Measurements from ENCODE around the gene CCBE1. TPM values are rescaled to one million over a fixed set of nuclear protein-coding genes. Genes with fewer than 3 reads are reported as not detected.

Gene CCBE1
- total RNA-seq, 1 donor from 2014 or later = 4.1 TPM

DNA sequence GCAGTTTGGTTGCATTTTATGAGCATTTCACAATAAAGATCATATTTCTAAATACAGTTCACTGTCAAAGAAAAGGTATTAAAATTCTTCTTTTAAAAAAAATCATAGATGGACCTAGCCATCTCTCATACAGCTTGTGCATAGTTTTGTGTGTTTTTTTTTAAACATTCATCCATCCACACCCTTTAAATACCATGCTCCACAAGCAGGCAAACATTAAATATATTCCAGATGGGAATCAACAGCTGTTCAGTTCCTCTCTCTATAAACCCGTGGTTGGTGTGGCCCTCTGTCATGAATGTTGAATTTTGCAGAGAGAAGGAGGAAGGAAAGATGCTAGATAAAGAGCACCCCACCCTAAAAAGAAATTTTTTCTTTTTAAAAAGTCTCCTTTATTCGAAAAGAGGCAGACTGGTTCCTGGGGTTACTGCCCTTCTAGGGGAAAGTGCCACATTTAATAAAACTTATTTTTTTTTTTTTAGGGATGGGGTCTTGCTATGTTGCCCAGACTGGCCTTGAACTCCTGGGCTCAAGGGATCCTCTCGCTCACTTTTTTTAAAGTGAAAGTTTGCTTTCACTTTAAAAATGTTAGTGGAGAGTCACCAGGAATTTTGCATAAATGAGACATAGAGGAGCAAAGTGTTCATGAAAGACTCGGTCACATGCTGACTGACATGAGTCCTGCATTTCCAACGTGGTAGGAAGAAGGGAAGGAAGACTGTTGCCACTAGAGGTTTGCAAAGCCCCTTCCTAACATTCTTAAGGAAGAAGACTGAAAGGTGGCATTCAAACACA is 264.2 kb downstream of the CCBE1 start:
- TF ChIP-seq, protein P1, sequence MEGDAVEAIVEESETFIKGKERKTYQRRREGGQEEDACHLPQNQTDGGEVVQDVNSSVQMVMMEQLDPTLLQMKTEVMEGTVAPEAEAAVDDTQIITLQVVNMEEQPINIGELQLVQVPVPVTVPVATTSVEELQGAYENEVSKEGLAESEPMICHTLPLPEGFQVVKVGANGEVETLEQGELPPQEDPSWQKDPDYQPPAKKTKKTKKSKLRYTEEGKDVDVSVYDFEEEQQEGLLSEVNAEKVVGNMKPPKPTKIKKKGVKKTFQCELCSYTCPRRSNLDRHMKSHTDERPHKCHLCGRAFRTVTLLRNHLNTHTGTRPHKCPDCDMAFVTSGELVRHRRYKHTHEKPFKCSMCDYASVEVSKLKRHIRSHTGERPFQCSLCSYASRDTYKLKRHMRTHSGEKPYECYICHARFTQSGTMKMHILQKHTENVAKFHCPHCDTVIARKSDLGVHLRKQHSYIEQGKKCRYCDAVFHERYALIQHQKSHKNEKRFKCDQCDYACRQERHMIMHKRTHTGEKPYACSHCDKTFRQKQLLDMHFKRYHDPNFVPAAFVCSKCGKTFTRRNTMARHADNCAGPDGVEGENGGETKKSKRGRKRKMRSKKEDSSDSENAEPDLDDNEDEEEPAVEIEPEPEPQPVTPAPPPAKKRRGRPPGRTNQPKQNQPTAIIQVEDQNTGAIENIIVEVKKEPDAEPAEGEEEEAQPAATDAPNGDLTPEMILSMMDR (IDR thresholded peaks at IDR 0.05; ENCODE audit: insufficient read depth, low read depth, low read length) = no peak
- no peak for TF ChIP-seq EZH2 (IDR thresholded peaks at IDR 0.05; ENCODE audit: insufficient read depth, low read length)
- H3K4me3 Mint-ChIP-seq (ENCODE audit: unreplicated experiment) = no peak overlapping the region
- H3K27ac ChIP-seq (ENCODE audit: low read depth, low read length) = no peak overlapping the region
- H3K4me3 ChIP-seq (ENCODE audit: insufficient read depth, low read depth, low read length) = no peak overlapping the region
- no peaks in the 10 kb centered on the region for H3K4me1 ChIP-seq (ENCODE audit: insufficient read depth, low read length)
- H3K27me3 ChIP-seq (ENCODE audit: insufficient read depth, low read length) = no peaks in the 10 kb centered on the region
- H3K4me1 Mint-ChIP-seq (ENCODE audit: low read depth, unreplicated experiment) = no peaks in the 10 kb centered on the region
- no peaks in the 10 kb centered on the region for H3K36me3 Mint-ChIP-seq (ENCODE audit: low read depth, unreplicated experiment)
- no peak for DNase-seq (ENCODE audit: low read depth)
- no peaks in the 10 kb centered on the region for H4K20me1 ChIP-seq (ENCODE audit: insufficient read depth, low read length)
- no peak overlapping the region for H3K9ac ChIP-seq (ENCODE audit: low read length)
- H3K27me3 Mint-ChIP-seq (ENCODE audit: low read depth, unreplicated experiment) = peaks cover 13% of the 10 kb centered on the region
- no peak overlapping the region for H3K4me2 ChIP-seq (ENCODE audit: low read length)
- no peak for FAIRE-seq
- H3K36me3 ChIP-seq (ENCODE audit: insufficient read depth, low read length) = peaks cover 2% of the 10 kb centered on the region
- no peak overlapping the region for H3K27ac Mint-ChIP-seq (ENCODE audit: unreplicated experiment)
- no peak overlapping the region for H2AFZ ChIP-seq (ENCODE audit: low read depth, low read length)
- H3K9me3 ChIP-seq (ENCODE audit: insufficient read depth, low read depth, low read length) = no peaks in the 10 kb centered on the region
- no peaks in the 10 kb centered on the region for H3K9me3 Mint-ChIP-seq (ENCODE audit: unreplicated experiment)
- no peaks in the 10 kb centered on the region for H3K79me2 ChIP-seq (ENCODE audit: insufficient read depth, low read length)

DNA sequence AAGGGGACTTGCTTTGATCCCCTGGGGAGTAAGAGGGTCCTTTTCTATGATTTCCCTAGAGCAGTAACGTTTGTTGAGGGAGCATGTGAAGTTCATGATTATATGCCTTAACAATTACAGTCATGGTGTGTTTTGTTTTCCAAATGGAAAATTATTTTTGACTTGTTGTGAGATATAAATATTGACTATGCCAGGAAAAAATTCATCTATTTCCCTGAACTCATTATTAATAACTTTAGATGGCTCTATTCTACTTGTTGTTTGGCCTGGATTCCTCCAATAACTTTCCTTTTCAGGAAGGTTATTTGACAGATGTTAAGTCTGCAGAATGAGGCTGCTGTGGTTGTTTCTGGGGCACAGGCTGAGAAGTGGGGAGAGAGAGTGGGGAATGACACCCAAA is 266.1 kb downstream of the CCBE1 start:
- Histone ChIP-seq H3K9ac (ENCODE audit: low read length) (no peak overlapping the region), H3K4me2 (ENCODE audit: low read length) (no peak overlapping the region), H3K36me3 (ENCODE audit: insufficient read depth, low read length) (peaks cover 2% of the 10 kb centered on the region), H3K4me3 (ENCODE audit: insufficient read depth, low read depth, low read length) (no peak overlapping the region), H3K27ac (ENCODE audit: low read depth, low read length) (no peak overlapping the region), H2AFZ (ENCODE audit: low read depth, low read length) (no peak overlapping the region), H4K20me1 (ENCODE audit: insufficient read depth, low read length) (no peaks in the 10 kb centered on the region), H3K4me1 (ENCODE audit: insufficient read depth, low read length) (no peaks in the 10 kb centered on the region), H3K27me3 (ENCODE audit: insufficient read depth, low read length) (no peaks in the 10 kb centered on the region), H3K79me2 (ENCODE audit: insufficient read depth, low read length) (no peaks in the 10 kb centered on the region), H3K9me3 (ENCODE audit: insufficient read depth, low read depth, low read length) (no peaks in the 10 kb centered on the region)
- H3K27me3 Mint-ChIP-seq (ENCODE audit: low read depth, unreplicated experiment) = peaks cover 13% of the 10 kb centered on the region
- H3K27ac Mint-ChIP-seq (ENCODE audit: unreplicated experiment) = no peak overlapping the region
- H3K4me1 Mint-ChIP-seq (ENCODE audit: low read depth, unreplicated experiment) = no peaks in the 10 kb centered on the region
- no peak for DNase-seq (ENCODE audit: low read depth)
- no peaks in the 10 kb centered on the region for H3K9me3 Mint-ChIP-seq (ENCODE audit: unreplicated experiment)
- TF ChIP-seq, protein P1 (IDR thresholded peaks at IDR 0.05; ENCODE audit: insufficient read depth, low read depth, low read length) = no peak
- no peak for TF ChIP-seq EZH2 (IDR thresholded peaks at IDR 0.05; ENCODE audit: insufficient read depth, low read length)
- H3K4me3 Mint-ChIP-seq (ENCODE audit: unreplicated experiment) = no peak overlapping the region
- FAIRE-seq = no peak
- no peaks in the 10 kb centered on the region for H3K36me3 Mint-ChIP-seq (ENCODE audit: low read depth, unreplicated experiment)

- Mint-ChIP-seq H3K27ac (ENCODE audit: unreplicated experiment) (no peak overlapping the region), H3K4me1 (ENCODE audit: low read depth, unreplicated experiment) (no peaks in the 10 kb centered on the region), H3K9me3 (ENCODE audit: unreplicated experiment) (no peaks in the 10 kb centered on the region), H3K36me3 (ENCODE audit: low read depth, unreplicated experiment) (no peaks in the 10 kb centered on the region), H3K27me3 (ENCODE audit: low read depth, unreplicated experiment) (peaks cover 7% of the 10 kb centered on the region), H3K4me3 (ENCODE audit: unreplicated experiment) (no peak overlapping the region)
- no peaks in the 10 kb centered on the region for H3K4me1 ChIP-seq (ENCODE audit: insufficient read depth, low read length)
- peaks cover 1% of the 10 kb centered on the region for H3K36me3 ChIP-seq (ENCODE audit: insufficient read depth, low read length)
- no peaks in the 10 kb centered on the region for H3K79me2 ChIP-seq (ENCODE audit: insufficient read depth, low read length)
- no peak overlapping the region for H2AFZ ChIP-seq (ENCODE audit: low read depth, low read length)
- DNase-seq (ENCODE audit: low read depth) = no peak
- H3K4me2 ChIP-seq (ENCODE audit: low read length) = no peak overlapping the region
- no peaks in the 10 kb centered on the region for H3K27me3 ChIP-seq (ENCODE audit: insufficient read depth, low read length)
- no peaks in the 10 kb centered on the region for H4K20me1 ChIP-seq (ENCODE audit: insufficient read depth, low read length)
- no peak overlapping the region for H3K27ac ChIP-seq (ENCODE audit: low read depth, low read length)
- no peak for TF ChIP-seq EZH2 (IDR thresholded peaks at IDR 0.05; ENCODE audit: insufficient read depth, low read length)
- TF ChIP-seq, protein P1 (IDR thresholded peaks at IDR 0.05; ENCODE audit: insufficient read depth, low read depth, low read length) = no peak
- H3K4me3 ChIP-seq (ENCODE audit: insufficient read depth, low read depth, low read length) = no peak overlapping the region
- no peak overlapping the region for H3K9ac ChIP-seq (ENCODE audit: low read length)
- H3K9me3 ChIP-seq (ENCODE audit: insufficient read depth, low read depth, low read length) = no peaks in the 10 kb centered on the region
- no peak for FAIRE-seq
Measured at GRCh38 chr18:59429608-59430007, 267.6 kb downstream of the CCBE1 start.
